Endothelial cell of umbilical vein (primary cell): Measurements from ENCODE around the gene BLZF1.

ENCODE experiments used
- POLR2A ChIP-seq: IDR thresholded peaks from 2 replicates; pipeline ENCODE4 v1.6.1; 2012; ENCODE audit warnings: low read depth, mild to moderate bottlenecking, control low read depth, low read length
- POLR2AphosphoS5 ChIP-seq: IDR thresholded peaks from 2 replicates; pipeline ENCODE4 v1.6.1; 2012; ENCODE audit warnings: low read depth, mild to moderate bottlenecking, control low read depth, low read length, moderate library complexity; ENCODE audit not compliant: insufficient read depth
- TF ChIP-seq, protein P1 (sequence below), 2 donors: IDR thresholded peaks; 1 replicate in 1 of 2; 2 replicates in 1 of 2; pipeline ENCODE4 v1.5.1; 2011; ENCODE audit warnings: low read length in 2 of 2, mild to moderate bottlenecking in 2 of 2, moderate library complexity in 2 of 2, control low read depth in 1 of 2, inconsistent platforms in 1 of 2, low read depth in 1 of 2; ENCODE audit not compliant: insufficient read depth in 1 of 2; ENCODE audit errors: extremely low read depth in 1 of 2

DNA sequence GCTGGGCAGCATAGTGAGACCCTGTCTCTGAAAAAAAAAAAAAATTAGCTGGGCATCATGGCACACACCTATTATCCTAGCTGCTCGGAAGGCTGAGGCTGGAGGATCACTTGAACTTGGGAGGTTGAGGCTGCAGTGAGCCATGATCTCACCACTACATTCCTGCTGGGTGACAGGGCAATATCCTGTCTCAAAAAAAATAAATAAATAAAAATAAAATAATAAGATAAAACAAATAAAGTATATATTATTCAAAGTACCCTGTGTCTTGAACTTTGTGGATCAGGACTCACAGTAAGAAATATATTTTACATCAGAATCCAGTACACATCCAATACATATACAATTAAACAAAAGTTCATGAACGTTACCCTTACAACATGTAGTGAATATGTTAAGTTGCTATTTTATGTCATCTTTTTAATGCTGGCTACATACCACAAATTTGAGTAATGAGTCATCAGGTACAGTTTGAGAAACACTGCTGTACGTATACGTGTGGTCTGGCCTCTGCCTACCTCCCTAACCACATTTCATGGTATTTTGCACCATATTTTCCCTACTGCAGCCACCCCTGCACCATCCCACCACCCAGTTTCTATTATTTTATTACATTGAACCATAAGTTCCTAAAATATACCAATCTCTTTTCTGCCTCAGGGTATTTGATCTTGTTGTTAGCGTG, 4.8 kb upstream of the BLZF1 start:
- TF ChIP-seq, protein P1, sequence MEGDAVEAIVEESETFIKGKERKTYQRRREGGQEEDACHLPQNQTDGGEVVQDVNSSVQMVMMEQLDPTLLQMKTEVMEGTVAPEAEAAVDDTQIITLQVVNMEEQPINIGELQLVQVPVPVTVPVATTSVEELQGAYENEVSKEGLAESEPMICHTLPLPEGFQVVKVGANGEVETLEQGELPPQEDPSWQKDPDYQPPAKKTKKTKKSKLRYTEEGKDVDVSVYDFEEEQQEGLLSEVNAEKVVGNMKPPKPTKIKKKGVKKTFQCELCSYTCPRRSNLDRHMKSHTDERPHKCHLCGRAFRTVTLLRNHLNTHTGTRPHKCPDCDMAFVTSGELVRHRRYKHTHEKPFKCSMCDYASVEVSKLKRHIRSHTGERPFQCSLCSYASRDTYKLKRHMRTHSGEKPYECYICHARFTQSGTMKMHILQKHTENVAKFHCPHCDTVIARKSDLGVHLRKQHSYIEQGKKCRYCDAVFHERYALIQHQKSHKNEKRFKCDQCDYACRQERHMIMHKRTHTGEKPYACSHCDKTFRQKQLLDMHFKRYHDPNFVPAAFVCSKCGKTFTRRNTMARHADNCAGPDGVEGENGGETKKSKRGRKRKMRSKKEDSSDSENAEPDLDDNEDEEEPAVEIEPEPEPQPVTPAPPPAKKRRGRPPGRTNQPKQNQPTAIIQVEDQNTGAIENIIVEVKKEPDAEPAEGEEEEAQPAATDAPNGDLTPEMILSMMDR (IDR thresholded peaks at IDR 0.05; ENCODE audit: extremely low read depth in 1 of 2, insufficient read depth in 1 of 2, low read depth in 1 of 2, low read length in 2 of 2), result no peak
- TF ChIP-seq POLR2AphosphoS5 (no peak), POLR2A (no peak)
